ENCODE measurements around the gene NPIPA1. TPM values are rescaled to one million over a fixed set of nuclear protein-coding genes. Genes with fewer than 3 reads are reported as not detected.
"Not testable (repeated sequence)": the region's sequence is repeated elsewhere in the genome, so short reads cannot be mapped to it uniquely, and the experiment has no call there.

Gene NPIPA1
- total RNA-seq, 6 experiments from 2014 or later: 14.0 to 48.3 (median 33.6) TPM

DNA sequence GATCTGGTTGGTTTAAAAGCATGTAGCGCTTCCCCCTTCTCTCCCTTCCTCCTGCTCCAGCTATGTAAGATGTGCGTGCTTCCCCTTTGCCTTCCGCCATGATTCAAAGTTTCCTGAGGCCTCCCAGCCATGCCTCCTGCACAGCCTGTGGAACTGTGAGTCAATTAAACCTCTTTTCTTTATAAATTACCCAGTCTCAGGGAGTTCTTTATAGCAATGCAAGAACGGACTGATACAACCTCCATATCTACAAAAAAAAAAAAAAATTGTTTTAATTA, 21.0 kb downstream of the NPIPA1 start:
- intact Hi-C loops (cut with DNase I): no loop called here
- ATAC-seq (no peak), DNase-seq (no peak)
- Histone ChIP-seq H3K27me3 (no peaks in the 10 kb centered on the region), H3K27ac (no peak overlapping the region), H3K4me3 (no peak overlapping the region), H3K4me1 (peaks cover 0 to 25% (median 10%) of the 10 kb centered on the region in 4 donors), H3K36me3 (no peaks in the 10 kb centered on the region), H3K9me3 (no peaks in the 10 kb centered on the region)
- TF ChIP-seq, protein P1, sequence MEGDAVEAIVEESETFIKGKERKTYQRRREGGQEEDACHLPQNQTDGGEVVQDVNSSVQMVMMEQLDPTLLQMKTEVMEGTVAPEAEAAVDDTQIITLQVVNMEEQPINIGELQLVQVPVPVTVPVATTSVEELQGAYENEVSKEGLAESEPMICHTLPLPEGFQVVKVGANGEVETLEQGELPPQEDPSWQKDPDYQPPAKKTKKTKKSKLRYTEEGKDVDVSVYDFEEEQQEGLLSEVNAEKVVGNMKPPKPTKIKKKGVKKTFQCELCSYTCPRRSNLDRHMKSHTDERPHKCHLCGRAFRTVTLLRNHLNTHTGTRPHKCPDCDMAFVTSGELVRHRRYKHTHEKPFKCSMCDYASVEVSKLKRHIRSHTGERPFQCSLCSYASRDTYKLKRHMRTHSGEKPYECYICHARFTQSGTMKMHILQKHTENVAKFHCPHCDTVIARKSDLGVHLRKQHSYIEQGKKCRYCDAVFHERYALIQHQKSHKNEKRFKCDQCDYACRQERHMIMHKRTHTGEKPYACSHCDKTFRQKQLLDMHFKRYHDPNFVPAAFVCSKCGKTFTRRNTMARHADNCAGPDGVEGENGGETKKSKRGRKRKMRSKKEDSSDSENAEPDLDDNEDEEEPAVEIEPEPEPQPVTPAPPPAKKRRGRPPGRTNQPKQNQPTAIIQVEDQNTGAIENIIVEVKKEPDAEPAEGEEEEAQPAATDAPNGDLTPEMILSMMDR (IDR thresholded peaks at IDR 0.05): no peak
- no peak for TF ChIP-seq POLR2A (IDR thresholded peaks at IDR 0.05)
- WGBS (ENCODE audit: insufficient coverage, low coverage, low lambda C conversion rate, missing lambda C conversion rate): 96% methylated on average over 4 of the region's 4 CpGs

DNA sequence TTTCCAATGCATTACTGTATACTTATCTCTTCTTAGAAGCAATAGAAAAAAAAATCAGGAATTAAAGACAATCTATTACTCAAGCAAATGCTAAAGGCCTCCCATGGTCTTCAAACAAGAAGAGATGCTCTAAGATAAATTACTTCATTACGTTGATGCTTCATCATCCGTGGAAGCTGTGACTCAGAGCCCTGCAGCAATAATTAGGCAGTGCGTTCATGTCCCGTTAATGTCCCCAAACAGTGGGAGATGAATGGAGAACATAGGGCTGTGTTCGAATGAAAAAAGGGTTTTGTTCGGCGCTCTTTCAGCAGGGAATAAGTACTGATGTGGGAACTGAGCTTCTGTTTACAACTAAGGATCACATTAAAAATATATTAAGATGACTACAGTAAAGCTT, 21.7 kb downstream of the NPIPA1 start:
- H3K4me1 ChIP-seq: peaks cover 0 to 25% (median 10%) of the 10 kb centered on the region in 4 donors
- WGBS (ENCODE audit: insufficient coverage, low coverage, low lambda C conversion rate, missing lambda C conversion rate): 78% methylated on average over 7 of the region's 7 CpGs
- no peaks in the 10 kb centered on the region for H3K9me3 ChIP-seq
- no peaks in the 10 kb centered on the region for H3K27me3 ChIP-seq
- no peak overlapping the region for H3K4me3 ChIP-seq
- ATAC-seq (no peak), DNase-seq (no peak)
- H3K36me3 ChIP-seq: no peaks in the 10 kb centered on the region
- intact Hi-C loops (cut with DNase I): no loop called here
- H3K27ac ChIP-seq: no peak overlapping the region
- TF ChIP-seq, protein P1 (IDR thresholded peaks at IDR 0.05): no peak
- TF ChIP-seq POLR2A (IDR thresholded peaks at IDR 0.05): no peak

DNA sequence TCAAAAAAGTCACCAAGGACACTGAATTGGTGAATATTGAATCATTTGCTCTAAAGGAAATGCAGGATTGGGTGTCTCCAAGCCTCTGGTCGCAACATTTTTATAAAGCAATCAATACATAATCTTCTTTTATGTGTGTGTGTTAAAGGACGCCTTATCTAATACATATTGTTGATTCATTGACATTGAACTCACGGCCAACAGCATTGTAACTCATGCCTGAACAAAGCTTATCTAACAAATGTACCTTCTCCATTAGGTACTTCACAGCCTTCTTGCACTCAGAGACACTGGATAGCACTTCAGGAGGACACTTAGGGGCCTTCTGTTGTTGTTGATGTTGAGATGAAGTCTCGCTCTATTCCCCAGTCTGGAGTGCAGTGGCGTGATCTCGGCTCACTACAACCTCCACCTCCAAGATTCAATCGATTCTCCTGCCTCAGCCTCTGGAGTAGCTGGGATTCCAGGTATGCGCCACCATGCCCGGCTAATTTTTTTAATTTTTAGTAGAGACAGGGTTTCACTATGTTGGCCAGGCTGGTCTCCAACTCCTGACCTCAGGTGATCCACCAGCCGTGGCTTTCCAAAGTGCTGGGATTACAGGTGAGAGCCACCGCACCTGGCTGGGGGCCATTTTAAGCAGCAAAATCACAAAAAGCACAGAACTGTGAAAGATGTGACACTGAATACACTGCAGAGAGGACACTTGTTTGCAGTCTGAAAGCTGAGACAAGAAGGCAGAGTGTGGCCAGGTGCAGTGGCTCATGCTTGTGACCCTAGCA, 24.4 kb downstream of the NPIPA1 start:
- intact Hi-C loops (cut with DNase I): no loop called here
- Histone ChIP-seq H3K27ac (no peak overlapping the region), H3K4me1 (peaks cover 0 to 11% (median 5%) of the 10 kb centered on the region in 4 donors), H3K9me3 (no peaks in the 10 kb centered on the region), H3K27me3 (no peaks in the 10 kb centered on the region), H3K4me3 (no peak overlapping the region), H3K36me3 (no peaks in the 10 kb centered on the region)
- DNase-seq (no peak), ATAC-seq (no peak)
- WGBS (ENCODE audit: insufficient coverage, low coverage, low lambda C conversion rate, missing lambda C conversion rate): 85% methylated on average over 11 of the region's 11 CpGs
- TF ChIP-seq POLR2A (IDR thresholded peaks at IDR 0.05): no peak
- TF ChIP-seq, protein P1 (IDR thresholded peaks at IDR 0.05): no peak

DNA sequence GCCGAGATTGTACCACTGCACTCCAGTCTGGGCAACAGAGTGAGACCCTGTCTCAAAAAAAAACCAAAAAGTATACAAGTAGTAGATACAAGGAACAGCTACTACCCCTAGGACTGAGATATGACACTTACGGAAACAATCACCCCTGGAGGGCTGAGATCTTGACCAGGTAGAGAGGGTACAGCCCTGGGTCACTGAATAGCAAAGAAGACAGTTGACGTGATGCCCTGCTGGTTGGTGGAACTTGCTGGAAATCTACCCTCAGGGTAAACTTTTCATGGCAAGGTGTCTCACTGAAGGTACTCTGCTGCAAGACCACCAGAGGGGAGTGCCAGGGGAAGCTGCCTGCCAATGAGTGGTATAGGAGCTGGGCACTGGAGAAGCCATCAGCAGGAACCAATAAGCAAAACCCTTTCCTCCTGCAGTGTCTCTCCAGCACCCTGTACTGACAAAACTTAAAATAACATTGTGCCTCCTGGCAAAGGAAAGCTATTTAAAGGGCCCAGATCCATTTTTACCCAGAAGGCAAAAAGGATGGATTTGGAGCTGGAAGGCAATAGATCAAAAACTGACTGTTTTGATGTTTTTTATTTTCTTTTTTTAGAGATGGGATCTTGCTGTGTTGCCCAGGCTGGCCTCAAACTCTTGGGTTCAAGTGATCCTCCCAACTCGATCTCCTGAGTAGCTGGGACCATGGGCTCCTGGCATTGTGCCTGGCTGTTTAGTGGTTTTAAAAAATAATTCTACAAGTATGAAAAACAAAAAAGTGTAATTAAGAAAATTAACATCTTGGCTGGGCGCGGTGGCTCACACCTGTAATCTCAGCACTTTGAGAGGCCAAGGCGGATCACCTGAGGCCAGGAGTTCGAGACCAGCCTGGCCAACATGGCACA, 26.3 kb downstream of the NPIPA1 start:
- H3K27ac ChIP-seq: no peak overlapping the region
- H3K4me1 ChIP-seq: no peaks in the 10 kb centered on the region
- no peaks in the 10 kb centered on the region for H3K27me3 ChIP-seq
- no peak overlapping the region for H3K4me3 ChIP-seq
- TF ChIP-seq POLR2A (IDR thresholded peaks at IDR 0.05): no peak
- 75% methylated on average over 8 of the region's 8 CpGs for WGBS (ENCODE audit: insufficient coverage, low coverage, low lambda C conversion rate, missing lambda C conversion rate)
- no peak for DNase-seq
- no peaks in the 10 kb centered on the region for H3K9me3 ChIP-seq
- no peaks in the 10 kb centered on the region for H3K36me3 ChIP-seq
- intact Hi-C loops (cut with DNase I): no loop called here
- peak in 2 of 4 donors; percentile 10 to 46 for ATAC-seq

DNA sequence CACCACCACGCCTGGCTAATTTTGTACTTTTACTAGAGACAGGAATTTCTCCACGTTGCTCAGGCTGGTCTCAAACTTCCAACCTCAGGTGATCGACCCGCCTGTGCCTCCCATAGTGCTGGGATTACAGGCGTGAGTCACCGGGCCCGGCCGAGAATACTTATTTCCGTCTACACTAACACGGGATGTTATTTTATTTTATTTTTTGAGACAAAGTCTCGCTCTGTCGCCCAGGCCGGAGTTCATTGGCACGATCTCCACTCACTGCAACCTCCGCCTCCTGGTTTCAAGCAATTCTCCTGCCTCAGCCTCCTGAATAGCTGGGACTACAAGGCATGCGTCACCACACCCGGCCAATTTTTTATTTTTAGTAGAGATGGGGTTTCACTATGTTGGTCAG, 28.1 kb downstream of the NPIPA1 start:
- Histone ChIP-seq H3K9me3 (no peaks in the 10 kb centered on the region), H3K27me3 (no peaks in the 10 kb centered on the region), H3K36me3 (no peaks in the 10 kb centered on the region), H3K27ac (no peak overlapping the region), H3K4me3 (no peak overlapping the region), H3K4me1 (peaks cover 0 to 9% (median 3%) of the 10 kb centered on the region in 4 donors)
- no peak for ATAC-seq
- TF ChIP-seq, protein P1 (IDR thresholded peaks at IDR 0.05): no peak
- no peak for TF ChIP-seq POLR2A (IDR thresholded peaks at IDR 0.05)
- WGBS (ENCODE audit: insufficient coverage, low coverage, low lambda C conversion rate, missing lambda C conversion rate): 85% methylated on average over 17 of the region's 17 CpGs
- intact Hi-C loops (cut with DNase I): no loop called here
- DNase-seq: no peak

DNA sequence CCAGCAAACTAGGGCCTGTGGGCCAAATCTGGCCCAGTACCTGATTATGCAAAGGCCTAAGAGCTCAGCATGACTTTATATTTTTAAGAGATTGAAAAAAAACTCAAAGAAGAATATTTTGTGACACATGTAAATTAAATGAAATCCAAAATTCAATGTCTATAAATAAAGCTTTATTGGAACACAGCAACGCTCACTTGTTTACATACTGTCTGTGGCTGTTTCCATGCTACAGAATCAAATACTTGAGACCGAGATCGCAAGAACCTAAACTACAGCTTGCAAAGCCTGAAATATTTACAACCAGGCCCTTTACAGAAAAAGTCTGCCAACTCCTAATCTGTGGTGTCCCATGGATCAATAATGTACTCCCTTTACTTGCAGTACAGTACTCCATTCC, 32.6 kb downstream of the NPIPA1 start:
- DNase-seq; H3K27ac ChIP-seq; H3K4me3 ChIP-seq; H3K9me3 ChIP-seq; H3K36me3 ChIP-seq; H3K27me3 ChIP-seq; intact Hi-C loops (cut with DNase I): not testable (repeated sequence)
- H3K4me1 ChIP-seq: peaks cover 0 to 11% (median 5%) of the 10 kb centered on the region in 4 donors
- peak in 2 of 4 donors; percentile 6 to 12 for ATAC-seq
- WGBS (ENCODE audit: insufficient coverage, low coverage, low lambda C conversion rate, missing lambda C conversion rate): 34% methylated on average over 3 of the region's 3 CpGs

DNA sequence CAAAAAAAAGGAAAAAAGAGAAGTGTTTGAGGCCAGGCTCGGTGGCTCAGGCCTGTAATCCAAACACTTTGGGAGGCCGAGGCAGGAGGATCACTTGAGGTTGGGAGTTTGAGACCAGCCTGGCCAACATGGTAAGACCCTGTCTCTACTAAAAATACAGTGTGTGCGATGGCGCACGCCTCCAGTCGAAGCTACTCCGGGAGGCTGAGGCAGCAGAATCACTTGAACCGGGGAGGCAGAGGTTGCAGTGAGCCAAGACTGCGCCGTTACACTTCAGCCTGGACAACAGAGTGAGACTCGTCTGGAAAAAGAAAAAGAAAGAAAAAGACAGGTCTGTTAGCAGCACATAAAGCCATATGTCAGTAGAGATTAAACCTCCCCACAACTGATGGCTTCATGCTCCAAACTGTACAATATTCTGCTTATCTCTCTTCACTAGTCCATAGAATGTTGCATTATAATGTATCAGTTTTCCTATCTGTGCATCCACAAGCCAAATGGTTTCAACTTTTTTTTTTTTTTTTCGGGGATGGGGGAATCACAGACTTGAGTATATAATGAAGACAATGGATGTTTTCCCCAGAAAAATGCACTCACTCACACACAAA, 34.5 kb downstream of the NPIPA1 start:
- H3K27ac ChIP-seq; DNase-seq; intact Hi-C loops (cut with DNase I); H3K9me3 ChIP-seq; ATAC-seq; H3K27me3 ChIP-seq; H3K4me3 ChIP-seq; H3K36me3 ChIP-seq: not testable (repeated sequence)
- 93% methylated on average over 11 of the region's 12 CpGs for WGBS (ENCODE audit: insufficient coverage, low coverage, low lambda C conversion rate, missing lambda C conversion rate)
- peaks cover 0 to 21% (median 8%) of the 10 kb centered on the region in 4 donors for H3K4me1 ChIP-seq

Data from right lobe of liver (tissue), 6 donors.